HG02642 (cell line): ENCODE measurements around the gene KCTD7.
A peak's percentile ranks its signal among the peaks of the same experiment; 100 is the strongest.
"Not testable (repeated sequence)": the region's sequence is repeated elsewhere in the genome, so short reads cannot be mapped to it uniquely, and the experiment has no call there.

Source experiments
- ATAC-seq: cut with Tn5 transposase; IDR thresholded peaks from one replicate; pipeline ENCODE4 v1.9.1; 2021; ENCODE audit warnings: mild to moderate bottlenecking; ENCODE audit not compliant: unreplicated experiment, poor library complexity

KCTD7 gene

GRCh38 chr7:66614596-66614995 lies 14.1 kb upstream of the KCTD7 start:
- ATAC-seq = not testable (repeated sequence)

- no peak for ATAC-seq
Observed at GRCh38 chr7:66615699-66616098, 13.0 kb upstream of the KCTD7 start.

DNA sequence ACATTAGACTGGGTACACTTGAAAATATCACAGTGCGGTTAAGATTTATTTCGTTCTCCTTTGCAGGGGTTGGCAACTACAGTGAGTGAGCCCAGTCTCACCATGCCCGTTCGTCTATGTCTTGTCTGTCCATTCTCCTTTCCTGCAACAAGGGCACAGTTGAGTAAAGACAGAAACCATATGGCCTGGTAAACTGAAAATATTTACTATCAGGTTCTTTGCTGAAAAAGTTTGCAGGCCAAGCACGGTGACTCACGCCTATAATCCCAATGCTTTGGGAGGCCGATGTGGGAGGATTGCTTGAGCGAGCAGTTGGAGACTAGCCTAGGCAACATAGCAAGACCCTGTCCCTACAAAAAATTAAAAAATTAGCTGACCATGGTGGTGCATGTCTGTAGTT lies 11.4 kb upstream of the KCTD7 start:
- ATAC-seq = no peak

DNA sequence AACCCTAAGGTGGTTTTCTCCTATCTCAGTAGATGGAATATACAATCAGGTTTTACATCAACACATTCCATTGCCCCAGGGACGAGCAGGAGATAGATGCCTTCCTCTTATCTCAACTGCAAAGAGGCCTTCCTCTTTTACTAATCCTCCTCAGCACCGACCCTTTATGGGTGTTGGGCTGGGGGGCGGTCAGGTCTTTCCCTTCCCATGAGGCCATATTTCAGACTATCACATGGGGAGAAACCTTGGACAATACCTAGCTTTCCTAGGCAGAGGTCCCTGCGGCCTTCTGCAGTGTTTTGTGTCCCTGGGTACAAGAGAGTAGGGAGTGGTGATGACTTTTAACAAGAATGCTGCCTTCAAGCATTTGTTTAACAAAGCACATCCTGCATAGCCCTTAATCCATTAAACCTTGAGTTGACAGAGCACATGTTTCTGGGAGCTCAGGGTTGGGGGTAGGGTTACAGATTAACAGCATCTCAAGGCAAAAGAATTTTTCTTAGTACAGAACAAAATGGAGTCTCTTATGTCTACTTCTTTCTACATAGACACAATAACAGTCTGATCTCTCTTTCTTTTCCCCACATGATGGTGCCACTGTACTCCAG lies 9.2 kb upstream of the KCTD7 start:
- not testable (repeated sequence) for ATAC-seq

- no peak for ATAC-seq
Observed at GRCh38 chr7:66626331-66626934, 2.2 kb upstream of the KCTD7 start.

GRCh38 chr7:66627151-66627681 lies 1.5 kb upstream of the KCTD7 start:
- no peak for ATAC-seq

- ATAC-seq = peak; percentile 8
Observed at GRCh38 chr7:66627881-66628360, 760 bp upstream of the KCTD7 start.

DNA sequence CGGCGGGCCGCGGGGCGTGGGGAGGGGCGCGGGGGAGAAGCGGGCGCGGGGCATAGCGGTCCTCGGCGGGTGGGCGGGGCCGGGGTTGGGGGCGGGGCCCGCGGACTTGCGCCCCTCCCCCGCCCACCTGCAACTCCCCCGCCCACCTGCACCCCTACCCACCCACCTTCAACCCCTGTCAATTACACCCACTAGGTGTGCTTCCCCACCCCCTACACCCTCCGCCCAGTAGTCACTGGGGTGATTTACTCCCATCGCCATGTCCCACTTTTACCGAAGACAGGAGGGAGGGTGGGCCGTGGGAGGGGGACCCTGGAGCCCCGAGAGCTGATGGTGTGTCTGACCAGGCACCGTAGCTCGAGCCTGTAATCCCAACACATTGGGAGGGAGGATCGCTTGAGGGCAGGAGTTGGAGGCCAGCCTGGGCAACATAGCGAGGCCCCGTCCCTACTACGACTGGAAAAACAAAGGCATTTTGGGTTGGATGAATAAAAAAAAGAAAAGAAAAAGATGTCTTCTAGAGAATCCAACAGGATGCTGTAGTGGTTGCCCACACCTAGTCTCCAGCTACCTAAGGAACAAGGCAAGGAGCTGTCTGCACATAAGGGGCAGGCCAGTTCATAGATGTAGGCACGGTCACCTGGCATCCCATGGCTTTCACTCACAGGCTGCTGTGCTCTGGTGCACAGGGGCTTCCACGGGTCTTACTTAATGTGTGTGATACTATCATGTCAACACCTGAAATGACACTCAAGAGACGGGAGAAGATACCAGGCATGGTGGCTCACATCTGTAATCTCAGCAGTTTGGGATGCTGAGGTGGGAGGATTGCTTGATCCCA lies 761 bp downstream of the KCTD7 start:
- ATAC-seq = no peak

DNA sequence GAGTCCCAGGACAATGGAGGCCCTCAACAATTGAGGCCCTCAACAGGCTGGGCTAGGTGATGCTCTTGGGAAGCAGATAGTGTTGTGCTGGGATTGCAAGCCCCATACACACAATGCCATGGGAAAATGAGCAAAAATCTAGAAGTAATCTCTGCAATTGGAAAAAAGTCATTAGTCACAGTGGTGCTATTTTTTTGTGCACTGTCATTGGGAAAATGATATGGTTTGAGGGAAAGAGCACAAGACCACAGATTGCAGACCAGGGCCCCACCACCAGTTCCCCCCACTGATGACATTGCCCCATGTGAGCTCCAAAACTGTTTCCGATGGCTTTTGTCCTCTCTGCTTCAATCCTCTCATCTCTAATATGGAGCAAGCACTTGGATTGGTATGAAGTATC lies 1.9 kb downstream of the KCTD7 start:
- no peak for ATAC-seq

DNA sequence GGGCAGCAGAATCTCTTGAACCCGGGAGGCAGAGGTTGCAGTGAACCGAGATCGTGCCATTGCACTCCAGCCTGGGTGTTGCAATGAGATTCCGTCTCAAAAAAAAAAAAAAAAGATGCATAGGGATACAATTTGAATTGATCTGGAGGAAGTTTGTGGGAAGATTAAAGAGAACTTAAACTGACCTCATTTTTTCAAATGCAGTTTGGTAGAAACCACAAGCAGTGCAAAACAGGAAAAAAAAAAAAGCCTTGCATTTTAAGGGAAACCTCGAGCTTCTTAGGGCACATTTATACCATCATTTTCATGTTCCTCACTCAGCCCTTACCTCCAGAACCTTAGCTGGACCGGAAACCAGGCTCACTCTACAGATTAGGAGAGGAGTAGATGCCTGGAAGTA lies 2.8 kb downstream of the KCTD7 start:
- no peak for ATAC-seq

GRCh38 chr7:66634816-66635215 lies 6.1 kb downstream of the KCTD7 start:
- no peak for ATAC-seq

DNA sequence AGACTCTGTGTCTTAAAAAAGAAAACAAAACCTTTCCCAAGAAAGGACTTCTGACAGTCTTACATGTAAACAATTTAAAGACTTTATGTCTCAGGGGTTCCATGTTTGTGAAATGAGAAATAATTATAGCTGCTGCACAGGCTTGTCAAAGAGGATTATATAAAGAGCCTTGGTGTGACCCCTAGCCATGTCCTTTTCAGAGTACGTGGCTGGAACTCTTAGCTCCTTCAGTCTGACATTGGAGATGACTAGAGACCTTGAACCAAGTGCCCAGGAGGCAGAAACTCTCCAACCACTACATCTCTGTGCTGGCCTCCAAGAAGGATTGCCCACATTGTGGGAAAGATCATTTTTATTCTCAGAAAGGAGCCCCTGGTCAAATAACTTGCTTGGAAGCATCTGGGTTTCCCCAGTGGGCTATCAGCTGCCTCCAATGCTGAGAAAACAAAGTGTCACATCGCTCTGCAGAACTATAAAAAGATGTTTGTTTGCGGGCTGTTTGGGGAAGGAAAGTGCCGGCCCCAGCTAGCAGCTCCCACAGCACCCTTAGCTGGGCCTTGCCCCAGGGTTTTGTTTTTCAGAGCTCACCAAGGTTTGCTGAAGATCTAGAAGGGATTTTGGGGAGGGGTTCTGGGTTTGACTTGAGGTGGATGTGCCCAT lies 6.8 kb downstream of the KCTD7 start:
- not testable (repeated sequence) for ATAC-seq

GRCh38 chr7:66635982-66636546 lies 7.4 kb downstream of the KCTD7 start:
- not testable (repeated sequence) for ATAC-seq

DNA sequence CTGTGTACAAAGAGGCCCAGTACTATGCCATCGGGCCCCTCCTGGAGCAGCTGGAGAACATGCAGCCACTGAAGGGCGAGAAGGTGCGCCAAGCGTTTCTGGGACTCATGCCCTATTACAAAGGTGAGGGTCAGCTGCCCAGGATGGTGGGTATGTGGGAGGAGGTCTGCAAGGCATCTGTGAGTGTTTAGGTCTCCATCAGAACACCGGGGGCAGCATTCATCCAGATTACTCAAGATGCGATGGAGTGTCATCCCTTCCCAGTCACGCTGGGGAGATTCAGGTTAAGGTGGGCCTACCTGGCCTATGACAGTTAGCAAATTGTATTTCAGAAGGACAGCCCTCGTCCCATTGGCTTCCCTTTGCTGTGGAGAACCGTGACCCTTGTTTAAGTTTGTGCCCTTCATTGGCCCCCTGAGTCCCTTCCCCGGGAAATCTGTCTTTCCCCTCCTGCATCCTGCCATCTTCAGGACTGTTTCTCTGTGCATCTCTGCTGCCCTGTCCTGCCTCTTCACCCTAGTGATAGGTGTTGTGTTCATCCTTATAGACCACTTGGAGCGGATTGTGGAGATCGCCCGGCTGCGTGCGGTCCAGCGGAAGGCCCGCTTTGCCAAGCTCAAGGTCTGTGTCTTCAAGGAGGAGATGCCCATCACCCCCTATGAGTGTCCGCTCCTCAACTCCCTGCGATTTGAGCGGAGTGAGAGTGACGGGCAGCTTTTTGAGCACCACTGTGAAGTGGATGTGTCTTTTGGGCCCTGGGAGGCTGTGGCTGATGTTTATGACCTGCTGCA lies 9.8 kb downstream of the KCTD7 start:
- ATAC-seq = no peak

- ATAC-seq = no peak
Observed at GRCh38 chr7:66639773-66640172, 11.1 kb downstream of the KCTD7 start.

DNA sequence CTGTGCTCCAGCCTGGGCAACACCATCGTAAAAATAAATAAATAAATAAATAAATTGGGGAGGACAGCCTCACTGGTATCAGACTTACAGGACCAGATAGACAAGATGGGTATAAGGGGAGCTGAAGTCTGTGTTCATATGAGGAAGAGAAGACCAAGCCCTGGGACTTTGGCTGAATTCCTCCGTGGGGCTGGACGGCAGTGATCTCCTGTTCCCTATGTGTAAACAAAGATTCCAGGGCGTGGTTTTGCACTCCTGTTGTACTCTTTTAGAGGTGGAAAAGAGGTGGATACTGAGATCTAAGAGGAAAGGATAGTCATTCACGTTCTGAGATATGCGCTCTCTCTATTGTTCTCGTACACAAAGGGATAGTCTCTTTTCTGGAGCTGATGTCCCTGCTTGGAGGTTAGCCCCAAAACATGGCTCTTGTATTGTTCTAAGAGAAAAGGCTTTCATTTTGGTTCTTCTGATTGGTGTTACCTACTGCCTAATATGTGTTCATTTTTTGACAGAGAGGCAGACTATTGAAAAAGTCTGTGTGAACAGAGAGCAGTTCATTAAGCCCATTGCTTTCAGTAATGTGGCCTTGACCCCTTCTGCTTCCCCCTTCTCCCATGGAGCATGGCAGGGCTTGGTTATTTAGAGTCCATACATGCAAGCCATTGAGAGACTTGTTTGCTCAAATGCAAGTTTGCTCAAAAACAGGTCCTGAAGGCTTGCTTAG lies 12.3 kb downstream of the KCTD7 start:
- no peak for ATAC-seq

DNA sequence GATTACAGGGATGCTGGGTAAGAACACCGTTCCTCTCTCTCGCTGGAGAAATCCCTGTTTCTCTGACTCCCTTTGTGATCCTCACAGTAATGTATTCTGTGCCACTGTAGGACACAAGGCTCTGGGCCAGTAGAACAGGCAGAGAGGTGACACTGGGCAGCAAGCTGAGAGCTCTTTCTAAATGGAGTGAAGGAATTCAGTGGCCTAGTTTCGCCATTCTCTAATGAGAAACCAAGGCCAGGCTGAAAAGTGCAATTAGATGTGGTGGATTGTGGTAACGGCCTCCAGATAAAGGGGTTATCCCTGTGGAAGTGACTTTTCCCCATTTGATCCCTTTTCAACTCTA lies 12.8 kb downstream of the KCTD7 start:
- no peak for ATAC-seq

- ATAC-seq = no peak
Observed at GRCh38 chr7:66642186-66642585, 13.5 kb downstream of the KCTD7 start.

DNA sequence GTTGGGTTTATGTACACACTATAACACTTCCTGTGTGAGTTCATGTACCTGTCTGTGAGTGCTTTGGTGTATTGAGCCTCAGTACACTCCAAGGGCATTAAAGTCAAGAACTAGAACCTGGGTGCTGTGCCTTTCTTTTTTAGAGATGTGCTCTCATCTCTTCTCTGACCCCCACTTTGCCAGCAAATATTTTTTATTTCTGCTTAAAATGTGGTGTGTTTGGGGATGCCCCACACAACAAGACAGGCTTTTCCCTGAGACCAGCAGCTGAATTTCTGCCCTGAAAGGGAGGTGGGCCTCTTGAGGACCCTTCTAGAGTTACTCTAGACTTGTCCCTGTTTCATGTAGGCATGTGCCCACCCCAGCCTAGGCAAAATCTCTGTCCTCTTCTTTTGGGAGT lies 14.3 kb downstream of the KCTD7 start:
- ATAC-seq = no peak
